GM18870 (cell line): Measurements from ENCODE around the gene RALGPS1.

Experiments used
- ATAC-seq: cut with Tn5 transposase; IDR thresholded peaks from one replicate; pipeline ENCODE4 v1.9.1; 2021; ENCODE audit warnings: moderate library complexity; ENCODE audit not compliant: unreplicated experiment

RALGPS1 gene

DNA sequence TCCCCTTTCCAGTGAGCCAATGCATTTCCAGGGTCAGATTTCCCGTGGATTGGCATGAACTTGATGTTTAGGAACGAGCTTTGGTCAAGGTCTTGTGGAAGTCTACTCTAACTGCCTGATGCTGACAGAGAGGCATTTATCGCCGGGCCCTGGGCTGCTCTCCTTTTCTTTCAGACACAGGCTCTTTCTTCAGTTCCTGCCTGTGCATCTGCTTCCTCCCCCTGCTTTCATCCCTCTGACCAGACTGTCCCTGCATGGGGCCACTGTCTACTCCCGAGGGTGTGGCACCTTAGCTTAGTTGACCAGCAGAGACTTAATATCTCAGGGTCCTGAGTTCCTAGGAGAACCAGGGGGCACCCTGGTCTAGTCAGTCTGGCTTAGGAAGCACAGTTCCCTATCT, 41.2 kb downstream of the RALGPS1 start:
- no peak for ATAC-seq

DNA sequence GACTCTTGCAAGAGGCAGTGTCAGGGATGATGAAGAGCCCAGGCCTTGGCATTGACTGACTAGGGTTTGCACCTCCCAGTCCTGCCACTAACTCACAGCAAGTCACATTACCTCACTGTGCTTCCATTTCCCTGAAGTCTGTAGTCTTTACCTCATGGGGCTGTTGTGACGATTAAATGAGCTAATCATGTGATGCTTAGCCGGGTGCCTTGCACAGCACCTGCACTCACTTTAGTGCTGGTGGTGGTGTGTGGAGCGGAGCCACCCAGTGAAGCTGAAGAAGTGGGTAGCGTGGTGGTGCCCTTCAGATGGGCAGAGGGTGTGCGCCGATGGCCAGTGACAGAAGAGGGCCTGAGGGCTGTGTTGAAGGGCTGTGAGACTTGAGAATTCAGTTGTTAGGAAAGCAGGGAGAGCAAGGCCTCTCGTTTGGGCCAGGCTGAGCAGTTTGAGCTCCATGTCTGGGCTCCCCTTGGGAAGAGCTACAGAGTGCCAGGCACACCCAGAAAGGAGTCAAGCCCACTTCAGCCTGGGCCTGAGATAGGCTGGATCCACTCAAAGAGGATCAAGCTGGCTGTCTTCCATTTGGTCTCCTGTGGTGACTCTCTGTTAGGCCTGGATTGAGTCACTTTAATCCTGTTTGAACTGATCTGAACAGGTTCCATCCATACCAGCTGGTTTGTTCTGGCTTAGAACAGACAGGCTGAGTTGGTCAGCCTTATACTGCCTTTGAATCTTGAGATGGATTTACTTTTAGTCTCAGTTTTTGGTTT, 42.5 kb downstream of the RALGPS1 start:
- no peak for ATAC-seq

DNA sequence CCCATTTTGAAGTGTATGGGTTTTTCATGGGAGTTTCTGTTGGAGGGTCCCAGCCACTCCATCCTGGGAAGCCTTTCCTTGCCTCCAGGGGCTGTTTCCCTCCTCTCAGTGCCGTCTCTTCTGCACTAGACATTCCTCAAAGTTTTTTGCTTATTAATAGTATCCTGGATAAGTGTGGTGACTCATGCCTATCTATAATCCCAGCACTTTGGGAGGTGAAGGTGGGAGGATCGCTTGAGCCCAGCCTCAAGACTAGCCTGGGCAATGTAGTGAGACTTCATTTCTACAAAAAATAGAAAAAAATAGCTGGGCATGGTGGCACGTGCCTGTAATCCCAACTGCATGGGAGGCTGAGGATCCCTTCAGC, 43.1 kb downstream of the RALGPS1 start:
- no peak for ATAC-seq

DNA sequence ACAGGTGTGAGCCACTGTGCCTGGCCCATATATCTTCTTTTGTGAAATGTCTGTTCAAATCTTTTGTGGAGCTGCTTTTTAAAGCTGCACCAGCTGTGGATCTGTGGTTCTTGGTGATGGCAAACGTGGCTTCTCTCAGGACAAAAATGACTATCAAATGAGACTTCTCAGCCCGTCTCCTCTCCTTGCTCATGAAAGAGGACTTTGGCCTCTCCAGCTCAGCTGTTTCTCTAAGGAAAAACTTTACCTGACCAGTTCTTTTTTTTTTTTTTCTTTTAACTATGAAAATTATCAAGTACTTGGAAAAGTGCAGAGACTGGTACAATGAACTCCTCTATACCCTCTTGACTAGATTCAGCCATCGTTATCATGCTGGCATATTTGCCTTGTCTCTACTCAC, 44.8 kb downstream of the RALGPS1 start:
- no peak for ATAC-seq

DNA sequence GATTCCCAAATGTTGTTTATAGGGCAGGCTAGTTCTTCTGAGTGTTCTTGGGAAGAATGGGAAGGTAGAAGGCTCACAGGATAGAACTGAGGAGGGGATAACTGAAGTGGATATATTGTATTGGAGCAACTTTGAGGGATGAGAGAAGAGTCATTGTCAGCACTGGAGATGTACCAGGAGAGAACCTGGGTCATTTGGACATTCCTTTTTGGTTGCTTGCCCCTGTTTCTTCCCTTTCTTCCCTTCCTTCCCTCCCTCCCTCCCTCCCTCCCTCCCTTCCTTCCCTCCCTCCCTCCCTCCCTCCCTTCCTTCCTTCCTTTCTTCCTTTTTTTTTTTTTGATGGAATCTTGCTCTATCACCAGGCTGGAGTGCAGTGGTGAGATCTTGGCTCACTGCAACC, 45.3 kb downstream of the RALGPS1 start:
- no peak for ATAC-seq

DNA sequence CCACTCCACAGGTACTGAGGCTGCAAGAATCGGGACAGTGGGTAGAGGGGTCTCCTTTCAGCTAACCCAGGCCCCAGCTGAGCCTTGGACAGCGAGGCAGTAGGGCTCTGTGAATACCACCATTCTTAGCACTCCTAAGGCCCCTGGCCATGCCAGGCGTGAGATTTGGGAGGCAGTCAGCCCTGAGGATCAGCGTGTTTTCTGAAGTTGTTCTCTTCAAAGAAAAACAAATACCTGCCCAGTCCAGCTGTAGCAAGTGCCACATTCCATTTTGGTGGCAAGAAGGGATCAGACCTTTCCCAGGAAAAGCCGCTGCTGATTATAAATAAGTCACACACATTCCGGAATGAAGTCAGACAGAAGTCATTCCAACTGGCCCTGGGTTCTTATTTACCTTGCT, 47.8 kb downstream of the RALGPS1 start:
- no peak for ATAC-seq

DNA sequence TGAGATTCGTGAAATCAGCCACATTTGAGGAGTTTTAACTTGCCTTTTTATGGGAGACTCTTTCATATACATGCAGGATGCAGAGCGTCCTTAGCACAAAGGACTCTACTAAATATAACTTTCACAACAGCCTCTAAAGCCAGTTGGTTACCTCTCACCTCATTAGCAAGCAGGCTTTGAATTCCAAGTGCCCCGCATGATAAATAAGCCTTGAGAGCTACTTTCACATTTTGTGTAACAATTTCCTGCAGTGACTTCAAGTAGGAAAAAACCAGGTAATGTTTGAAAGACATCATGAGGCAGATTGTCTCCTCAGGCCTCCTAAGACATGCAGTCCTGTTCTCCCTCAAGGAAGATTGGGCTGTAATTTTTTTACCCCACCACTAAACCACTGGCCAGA, 50.5 kb downstream of the RALGPS1 start:
- ATAC-seq, result no peak

DNA sequence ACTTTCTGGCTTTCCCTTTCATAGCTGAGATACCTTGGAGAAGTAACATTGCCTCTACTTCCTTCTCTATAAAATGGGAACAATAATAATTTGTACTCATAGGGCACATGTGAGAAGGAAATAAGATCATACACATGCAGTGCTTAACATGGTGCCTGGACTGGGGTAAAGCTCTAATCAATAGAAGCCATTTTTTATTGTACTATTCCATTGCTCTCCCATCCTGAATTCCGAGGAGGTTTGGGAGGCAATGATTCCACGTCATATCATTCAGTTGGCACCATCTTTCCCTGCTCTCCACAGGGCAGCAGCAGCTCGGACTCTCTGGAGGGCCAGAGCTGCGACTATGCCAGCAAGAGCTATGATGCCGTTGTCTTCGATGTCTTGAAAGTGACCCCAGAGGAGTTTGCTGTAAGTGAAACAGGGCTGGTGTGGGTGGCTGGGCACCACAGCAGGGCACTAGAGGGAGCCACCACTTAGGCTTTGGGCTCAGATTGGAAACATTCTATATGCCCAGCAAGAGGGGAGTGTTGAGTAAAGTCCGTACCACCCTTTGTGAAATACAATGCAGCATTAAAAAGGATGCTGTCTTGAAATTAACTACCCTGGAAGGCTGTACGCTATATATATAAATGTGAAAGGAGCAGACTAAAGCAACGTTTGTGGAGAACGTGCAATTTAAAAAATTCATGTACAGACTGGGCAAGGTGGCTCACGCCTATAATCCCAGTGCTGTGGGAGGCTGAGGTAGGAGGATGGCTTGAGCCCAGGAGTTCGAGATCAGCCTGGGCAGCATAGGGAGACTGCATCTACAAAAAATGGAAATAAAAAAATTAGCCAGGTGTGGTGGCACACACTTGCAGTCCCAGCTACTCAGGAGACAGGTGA, 51.2 kb downstream of the RALGPS1 start:
- ATAC-seq, result no peak

DNA sequence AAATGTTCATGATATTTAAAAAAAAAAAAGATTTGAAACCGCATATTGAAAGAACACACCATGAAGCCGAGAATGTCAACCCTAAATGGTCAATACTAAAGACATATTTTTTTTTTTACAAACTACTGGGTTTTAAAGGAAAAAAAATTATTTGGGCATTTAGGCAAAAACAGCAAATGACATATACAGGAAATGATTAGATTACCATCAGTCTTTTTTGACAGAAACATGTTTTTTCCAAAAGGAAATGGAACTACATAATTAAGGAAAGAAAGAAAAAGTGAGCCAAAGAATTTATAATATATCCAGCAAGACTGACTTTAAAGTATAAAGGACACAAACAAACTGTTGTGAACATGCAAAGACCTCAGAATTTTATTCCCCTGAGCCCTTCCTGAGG, 56.7 kb downstream of the RALGPS1 start:
- no peak for ATAC-seq

DNA sequence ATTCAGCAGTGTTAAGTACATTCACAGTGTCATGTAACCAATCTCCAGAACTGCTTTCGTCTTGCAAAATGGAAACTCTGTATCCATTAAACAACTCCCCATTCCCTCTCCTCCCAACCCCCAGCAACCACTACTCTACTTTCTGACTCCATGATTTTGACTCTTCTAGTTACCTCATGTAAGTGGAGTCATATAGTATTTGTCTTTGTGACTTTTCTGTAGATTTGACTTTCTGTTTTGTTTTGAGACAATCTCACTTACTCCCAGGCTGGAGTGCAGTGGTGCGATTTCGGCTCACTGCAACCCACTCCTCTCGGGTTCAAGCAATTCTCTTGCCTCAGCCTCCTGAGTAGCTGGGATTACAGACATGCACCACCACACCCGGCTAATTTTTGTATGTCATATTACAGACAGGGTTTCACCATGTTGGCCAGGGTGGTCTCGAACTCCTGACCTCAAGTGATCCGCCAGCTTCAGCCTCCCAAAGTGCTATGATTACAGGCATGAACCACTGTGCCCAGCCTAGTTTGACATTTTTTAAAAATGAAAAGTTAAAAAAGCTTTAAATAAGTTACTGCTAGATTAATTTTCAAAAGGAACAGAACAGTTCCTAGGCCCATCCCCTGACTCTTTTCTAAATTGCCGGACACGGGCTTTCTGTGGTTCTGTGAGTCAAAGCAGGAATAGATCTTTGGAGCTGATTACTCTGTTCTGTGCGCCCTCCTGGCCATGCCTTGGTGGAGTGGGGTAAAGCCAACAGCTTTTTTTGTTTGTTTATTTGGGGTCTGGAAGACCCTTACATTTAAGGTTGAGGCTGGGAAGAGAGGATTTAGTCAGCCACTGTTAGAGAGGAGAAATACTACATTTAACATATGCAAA, 59.3 kb downstream of the RALGPS1 start:
- ATAC-seq, result no peak

DNA sequence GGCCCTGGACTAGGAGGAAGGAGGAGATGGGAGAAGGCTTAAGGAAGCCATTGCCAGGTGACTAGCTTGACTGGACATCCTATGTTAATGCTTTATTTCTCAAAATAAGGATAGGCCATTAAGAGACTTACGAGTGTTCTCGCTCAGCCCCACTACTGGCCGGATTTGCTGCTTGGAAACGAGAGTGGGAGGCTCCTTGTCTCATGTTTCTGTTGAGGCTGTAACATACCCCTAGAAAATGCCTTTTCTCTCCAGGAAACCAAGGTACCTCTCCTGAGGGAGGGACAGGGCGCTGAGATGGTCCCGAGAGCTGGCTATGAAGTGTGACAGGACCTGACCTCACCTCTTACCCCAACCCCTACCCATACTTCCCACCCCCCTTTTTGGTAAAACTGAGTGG, 60.0 kb downstream of the RALGPS1 start:
- ATAC-seq, result no peak

DNA sequence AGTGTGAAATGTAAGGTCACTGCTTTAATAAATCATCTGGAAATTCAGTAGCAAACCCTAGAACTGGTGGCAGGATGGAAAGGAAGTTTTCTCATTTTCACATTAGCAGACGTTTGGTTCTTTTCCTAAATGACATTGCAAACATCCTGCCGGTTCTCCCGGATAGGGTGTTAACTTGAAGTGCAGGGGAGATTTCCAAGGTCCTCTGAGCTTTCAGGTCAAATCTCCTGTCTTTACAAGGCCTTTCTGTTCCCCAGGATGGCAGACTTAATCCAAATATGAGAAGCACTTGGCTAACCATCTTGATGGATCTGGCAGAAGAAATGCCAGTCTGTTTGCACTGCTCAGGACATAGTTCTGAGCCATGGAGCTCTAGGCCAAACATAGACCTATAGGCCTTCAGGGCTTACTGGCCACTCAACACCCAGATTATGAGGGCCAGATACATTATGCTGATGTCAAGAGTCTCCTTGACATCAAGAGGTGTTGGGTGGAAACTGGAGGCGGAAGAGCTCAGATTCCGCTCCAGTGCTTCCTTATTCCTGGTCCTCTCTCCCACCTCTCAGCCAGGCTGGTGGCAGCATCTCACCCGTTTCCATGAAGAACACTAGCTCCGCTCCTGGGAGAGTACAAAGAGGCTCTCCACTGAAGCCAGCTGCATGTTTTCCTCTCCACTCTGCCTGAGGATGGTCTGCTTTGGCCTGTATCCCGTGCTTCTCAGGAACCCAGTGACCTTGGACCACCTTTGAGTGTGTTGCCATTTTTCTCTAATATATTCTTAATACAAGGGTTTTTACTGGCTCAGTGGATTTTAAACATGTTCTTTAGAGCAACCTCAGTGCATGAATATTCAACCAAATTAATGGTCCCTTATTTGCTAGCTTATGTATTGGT, 61.0 kb downstream of the RALGPS1 start:
- ATAC-seq, result no peak

DNA sequence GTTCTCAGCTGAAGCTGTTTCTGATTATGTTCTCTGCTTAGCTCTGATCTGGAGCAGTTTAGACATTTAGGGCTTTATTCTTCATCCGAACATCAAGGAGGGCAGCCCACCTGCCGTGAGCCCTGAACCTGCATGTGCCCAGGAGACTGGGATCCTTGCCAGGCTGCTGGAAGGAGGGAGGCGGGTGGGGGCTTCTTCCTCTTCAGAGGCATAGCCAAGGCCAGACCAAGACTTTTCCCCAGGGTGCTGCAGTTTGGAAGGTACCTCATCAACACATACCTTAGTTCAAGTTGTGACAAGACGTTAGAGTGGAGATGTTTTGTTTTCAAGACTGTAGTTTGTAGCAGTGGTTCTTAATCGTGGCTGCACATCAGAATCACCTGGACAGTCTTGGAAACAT, 64.9 kb downstream of the RALGPS1 start:
- no peak for ATAC-seq

DNA sequence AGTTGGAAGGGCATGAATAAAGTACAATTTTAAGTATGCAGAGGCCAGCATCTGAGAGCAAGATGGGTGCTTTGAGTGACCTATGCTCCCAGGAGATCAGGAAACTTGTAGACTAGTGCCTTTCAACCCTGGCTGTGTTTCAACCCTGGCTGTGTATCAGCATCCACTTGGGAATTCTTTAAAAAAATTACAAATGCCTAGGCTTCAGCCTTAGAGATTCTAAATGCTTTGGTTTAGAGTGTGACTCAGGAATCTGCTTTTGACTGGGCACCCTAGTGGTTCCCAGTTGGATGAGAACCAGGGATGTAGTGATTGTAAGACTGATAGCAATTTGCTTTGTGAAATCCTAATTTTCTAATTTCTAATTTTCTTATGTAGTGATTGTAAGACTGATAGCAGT, 65.6 kb downstream of the RALGPS1 start:
- no peak for ATAC-seq

DNA sequence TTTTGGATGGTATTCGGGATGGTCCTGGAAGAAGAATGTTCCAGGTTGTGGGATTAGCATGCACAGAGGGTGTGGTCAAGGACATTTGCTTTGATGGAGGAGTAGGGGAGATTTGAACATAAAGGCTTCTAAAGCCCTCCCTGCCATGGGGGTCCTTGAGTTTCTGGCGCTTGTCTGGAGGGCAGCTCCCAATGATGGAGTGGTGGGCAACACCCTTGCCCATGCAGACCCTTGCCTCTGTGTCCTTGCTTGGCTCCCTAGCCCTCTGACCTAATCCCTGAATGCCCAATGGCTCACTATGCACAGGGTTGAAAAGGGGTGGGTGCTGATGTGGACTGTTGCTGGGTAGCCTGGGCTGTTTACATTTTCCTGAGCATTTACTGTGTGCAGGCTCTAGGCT, 66.6 kb downstream of the RALGPS1 start:
- ATAC-seq, result no peak

DNA sequence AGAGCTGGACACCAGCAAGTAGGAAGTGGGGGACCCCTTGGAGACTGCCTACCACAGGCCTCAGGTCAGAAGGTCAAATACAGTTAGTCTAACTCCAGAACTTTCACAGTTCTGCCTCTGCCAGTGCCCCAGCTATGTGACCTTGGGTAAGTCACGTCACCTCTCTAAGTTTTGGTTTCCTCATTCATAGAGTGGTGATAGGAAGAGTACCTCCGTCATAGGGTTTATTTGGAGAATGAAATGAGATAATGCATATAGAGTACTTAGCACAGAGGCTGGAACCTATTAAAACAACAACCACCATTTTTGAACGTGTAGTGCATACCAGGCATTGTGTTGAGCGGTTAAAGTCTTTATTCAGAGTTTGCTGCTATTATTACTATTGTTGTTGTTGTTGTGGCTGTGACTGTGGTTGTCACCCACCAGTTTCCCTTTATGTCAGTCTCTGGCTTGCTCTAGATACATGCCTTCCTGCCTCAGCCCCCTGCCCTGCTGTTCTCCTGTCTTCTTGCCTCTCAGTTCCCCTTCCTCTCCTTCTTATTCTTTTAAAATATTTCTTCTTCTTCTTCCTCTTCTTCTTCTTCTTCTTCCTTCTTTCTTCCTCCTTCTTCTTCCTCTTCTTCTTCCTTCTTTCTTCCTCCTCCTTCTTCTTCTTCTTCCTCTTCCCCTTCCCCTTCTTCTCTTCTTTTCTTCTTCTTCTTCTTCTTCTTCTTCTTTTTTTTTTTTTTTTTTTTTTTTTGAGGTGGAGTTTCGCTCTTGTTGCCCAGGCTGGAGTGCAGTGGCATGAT, 67.8 kb downstream of the RALGPS1 start:
- no peak for ATAC-seq

DNA sequence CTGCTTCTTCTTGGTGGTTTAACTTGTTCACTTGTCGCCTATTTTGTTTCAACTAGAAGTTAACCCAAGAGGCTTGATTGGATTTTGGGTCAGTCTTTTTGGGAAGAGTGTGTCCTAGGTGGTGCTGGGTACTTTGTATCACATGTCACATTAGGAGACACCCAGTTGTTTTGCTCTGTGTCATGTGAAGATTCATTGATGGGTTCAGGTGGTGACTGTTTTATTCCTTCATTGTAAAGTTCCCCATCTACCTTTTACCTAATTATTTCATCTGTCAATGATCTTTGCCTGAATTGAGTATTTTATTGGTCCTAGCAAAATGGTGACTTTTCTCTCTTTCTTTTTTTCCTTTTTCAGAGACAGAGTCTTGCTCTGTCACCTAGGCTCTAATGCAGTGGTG, 69.2 kb downstream of the RALGPS1 start:
- no peak for ATAC-seq

DNA sequence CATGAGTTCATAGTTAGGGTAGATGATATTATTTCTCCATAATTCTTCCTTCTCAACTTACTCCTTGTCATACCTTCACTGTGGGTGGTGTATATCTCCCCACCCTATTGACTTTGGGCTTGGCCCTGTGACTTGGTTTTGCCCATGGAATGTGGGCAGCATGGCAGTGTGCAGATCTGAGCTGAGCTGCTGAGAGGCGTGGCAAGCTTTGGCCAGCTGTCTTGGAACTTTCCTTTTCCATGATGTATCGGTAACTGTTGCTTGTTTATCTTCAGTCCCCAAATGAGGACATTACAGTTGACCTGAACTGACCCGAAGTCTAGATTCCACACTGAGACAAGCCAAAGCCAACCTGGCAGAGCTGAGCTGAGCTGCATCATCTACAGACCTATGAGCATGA, 70.4 kb downstream of the RALGPS1 start:
- no peak for ATAC-seq

DNA sequence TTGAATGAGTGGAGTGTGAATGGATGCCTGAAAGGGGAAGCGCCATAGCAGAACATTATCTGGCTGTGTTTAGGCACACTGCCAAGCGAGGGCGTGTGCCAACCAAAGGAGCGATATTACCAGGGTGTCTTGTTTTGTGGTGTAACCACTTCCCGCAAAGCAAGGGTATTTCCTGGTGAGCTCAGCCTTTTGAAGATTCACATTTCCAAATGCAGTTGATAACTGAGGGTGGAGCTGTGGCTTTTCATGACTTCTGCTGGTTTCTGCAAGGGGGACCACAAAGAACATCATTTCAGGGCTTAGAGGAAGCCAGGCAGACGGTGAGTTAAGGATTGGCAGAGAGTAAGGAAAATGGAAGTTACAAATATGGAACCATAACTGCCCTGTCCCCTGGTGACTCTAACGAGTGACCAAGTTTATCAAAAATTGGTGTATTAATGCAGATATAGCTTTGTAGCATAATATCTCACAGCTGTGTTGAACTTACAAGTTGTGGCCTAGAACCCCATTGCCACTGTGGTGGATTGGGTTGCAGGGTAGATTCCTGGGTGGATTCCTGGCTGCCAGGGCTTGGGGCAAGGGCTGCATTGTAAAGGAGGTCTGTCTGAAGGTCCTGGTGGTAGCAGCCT, 71.4 kb downstream of the RALGPS1 start:
- peak; percentile 72 for ATAC-seq
